ENCODE measurements around the gene KRT5.

GRCh38 chr12:52464897-52465296, 55.3 kb downstream of the KRT5 start:
- TF ChIP-seq POLR2A (IDR thresholded peaks at IDR 0.05): no peak
- TF ChIP-seq, protein P1, sequence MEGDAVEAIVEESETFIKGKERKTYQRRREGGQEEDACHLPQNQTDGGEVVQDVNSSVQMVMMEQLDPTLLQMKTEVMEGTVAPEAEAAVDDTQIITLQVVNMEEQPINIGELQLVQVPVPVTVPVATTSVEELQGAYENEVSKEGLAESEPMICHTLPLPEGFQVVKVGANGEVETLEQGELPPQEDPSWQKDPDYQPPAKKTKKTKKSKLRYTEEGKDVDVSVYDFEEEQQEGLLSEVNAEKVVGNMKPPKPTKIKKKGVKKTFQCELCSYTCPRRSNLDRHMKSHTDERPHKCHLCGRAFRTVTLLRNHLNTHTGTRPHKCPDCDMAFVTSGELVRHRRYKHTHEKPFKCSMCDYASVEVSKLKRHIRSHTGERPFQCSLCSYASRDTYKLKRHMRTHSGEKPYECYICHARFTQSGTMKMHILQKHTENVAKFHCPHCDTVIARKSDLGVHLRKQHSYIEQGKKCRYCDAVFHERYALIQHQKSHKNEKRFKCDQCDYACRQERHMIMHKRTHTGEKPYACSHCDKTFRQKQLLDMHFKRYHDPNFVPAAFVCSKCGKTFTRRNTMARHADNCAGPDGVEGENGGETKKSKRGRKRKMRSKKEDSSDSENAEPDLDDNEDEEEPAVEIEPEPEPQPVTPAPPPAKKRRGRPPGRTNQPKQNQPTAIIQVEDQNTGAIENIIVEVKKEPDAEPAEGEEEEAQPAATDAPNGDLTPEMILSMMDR (IDR thresholded peaks at IDR 0.05): no peak

Data from right lobe of liver (tissue), 4 donors.